Measurements from ENCODE around the gene EP400.

Gene EP400

DNA sequence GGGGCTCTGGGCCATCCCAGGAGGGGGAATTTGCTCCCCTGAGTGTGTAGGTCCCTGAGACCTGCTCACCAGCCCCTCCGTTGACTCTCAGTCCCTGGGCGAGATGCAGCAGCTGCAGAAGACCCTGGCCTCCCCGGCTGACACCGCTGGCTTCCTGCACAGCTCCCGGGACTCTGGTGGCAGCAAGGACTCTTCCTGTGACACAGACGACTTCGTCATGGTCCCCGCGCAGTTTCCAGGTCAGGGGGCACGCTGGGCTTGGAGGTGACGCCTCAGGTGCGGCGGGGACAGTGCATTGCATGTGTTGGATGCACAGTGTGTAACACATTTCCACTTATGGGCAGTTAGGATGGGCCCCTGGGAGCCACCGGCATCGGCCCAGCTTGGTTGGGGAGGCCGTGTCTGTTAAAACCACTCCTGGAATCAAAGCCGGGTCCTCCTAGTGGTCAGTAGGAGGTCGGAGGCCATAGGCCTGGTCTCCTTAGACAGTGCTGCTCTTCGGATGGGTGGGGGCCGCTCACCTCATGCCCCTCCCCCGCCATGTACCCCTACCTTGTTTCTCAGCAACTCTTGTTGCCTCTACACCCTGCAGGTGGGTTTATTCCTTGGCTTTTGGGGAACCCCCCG, 37.8 kb upstream of the EP400 start:
- DNase-seq (ENCODE audit: low read depth, low spot score) = no peak

DNA sequence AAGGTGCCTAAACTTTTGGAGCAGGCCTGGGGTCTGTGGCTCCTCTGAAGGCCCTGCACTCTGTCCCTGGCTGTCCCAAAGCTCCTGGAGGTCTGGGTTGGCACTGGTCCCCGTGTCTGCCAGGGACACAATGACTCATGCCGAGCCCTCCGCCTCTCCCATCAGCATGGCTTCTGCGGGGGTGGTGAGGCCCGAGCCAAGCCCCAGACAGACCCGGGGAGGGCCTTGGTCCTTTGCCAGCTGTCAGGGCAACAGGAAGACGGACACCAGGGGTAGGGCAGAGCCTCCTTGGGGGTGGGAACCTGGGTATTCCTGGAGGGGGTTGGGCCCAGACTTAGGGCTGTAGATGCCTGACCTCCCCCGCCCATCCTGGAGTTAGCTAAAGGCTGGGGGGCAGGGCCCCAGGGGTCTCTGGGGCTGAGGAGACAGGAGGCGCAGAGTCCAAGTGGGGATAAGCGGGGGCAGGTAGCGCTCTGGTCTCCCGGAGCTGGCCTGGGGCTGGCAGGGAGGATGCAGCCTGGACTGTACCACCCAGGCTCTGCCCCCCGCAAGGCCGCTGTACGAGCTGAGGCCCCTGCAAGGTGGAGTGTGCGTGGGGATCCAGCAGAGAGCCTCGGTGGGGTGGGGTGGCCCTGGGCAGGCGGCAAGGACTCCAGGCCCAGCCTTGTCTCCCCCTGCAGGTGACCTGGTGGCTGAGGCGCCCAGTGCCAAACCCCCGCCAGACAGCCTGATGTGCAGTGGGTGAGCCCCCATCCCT, 37.0 kb upstream of the EP400 start:
- DNase-seq (ENCODE audit: low read depth, low spot score) = no peak

DNA sequence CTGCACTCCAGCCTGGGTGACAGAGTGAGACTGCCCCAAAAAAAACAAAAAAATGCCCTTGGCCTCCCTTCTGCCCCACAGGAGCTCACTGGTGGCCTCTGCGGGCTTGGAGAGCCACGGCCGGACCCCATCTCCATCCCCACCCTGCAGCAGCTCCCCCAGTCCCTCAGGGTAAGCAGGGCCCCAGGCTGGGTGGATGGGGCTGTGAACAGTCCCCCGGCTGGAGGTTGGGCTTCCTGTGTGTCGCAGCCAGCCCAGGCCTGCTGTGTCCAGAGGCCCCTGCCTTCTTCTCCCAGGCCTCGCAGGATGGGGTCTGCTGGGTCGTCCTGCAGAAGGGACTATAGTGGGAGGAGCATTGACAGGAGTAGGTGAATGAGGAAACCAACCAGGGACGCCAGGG, 36.1 kb upstream of the EP400 start:
- no peak for DNase-seq (ENCODE audit: low read depth, low spot score)

DNA sequence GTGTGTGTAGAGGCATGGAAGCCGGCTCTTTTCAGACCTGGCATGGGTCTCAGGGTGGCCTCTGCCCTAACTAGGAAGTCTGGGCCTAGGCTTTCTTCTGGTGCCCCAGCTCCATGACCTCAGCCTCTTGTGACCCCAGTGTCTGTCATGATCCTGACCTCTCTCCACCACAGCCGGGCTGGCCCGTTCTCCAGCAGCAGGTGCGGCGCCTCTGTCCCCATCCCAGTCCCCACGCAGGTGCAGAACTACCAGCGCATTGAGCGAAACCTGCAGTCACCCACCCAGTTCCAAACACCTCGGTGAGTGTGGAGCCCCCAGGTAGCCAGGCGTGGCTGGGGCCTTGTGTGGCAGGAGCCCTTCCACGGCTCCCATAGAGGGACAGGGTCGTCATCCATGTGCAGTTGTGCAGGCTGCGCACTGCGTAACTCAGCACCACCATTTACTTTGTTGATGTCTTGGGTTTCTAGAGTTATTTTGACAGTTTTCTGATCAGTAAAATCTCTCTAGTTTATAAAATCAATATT, 35.5 kb upstream of the EP400 start:
- DNase-seq (ENCODE audit: low read depth, low spot score) = no peak

DNA sequence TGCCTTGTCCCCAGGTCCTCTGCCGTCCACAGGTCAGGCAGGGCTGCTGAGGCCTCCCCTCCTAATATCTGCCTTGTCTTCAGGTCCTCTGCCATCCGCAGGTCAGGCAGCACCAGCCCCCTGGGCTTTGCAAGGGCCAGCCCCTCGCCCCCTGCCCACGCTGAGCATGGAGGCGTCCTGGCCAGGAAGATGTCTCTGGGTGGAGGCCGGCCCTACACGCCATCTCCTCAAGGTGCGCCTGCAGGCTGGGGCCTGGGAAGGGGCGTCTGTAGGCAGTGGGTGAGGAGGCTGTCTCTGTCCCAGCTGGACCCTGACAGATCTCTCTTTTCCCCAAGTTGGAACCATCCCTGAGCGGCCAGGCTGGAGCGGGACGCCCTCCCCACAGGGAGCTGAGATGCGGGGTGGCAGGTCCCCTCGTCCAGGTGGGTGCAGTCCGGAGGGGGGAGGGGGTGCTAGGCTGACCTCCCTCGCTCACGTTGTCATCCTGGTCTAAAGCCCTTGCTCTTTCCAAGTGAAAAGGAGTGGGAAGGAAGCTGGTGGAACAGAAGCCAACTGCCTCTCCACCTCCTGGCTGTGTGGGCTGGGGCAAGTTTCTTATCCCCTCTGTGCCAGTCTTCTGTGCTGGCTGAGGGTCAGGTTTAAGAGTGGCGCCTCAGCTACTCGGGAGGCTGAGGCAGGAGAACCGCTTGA, 34.6 kb upstream of the EP400 start:
- no peak for DNase-seq (ENCODE audit: low read depth, low spot score)

DNA sequence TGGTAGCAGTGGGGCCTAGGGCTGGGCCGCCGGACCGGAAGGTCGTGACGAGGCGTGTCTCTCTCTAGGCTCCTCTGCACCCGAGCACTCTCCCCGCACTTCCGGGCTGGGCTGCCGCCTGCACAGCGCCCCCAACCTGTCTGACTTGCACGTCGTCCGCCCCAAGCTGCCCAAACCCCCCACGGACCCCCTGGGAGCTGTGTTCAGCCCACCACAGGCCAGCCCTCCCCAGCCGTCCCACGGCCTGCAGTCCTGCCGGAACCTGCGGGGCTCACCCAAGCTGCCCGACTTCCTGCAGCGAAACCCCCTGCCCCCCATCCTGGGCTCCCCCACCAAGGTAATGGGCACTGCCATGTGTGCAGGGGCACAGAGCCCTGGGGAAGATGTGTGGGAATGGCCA, 33.9 kb upstream of the EP400 start:
- no peak for DNase-seq (ENCODE audit: low read depth, low spot score)

DNA sequence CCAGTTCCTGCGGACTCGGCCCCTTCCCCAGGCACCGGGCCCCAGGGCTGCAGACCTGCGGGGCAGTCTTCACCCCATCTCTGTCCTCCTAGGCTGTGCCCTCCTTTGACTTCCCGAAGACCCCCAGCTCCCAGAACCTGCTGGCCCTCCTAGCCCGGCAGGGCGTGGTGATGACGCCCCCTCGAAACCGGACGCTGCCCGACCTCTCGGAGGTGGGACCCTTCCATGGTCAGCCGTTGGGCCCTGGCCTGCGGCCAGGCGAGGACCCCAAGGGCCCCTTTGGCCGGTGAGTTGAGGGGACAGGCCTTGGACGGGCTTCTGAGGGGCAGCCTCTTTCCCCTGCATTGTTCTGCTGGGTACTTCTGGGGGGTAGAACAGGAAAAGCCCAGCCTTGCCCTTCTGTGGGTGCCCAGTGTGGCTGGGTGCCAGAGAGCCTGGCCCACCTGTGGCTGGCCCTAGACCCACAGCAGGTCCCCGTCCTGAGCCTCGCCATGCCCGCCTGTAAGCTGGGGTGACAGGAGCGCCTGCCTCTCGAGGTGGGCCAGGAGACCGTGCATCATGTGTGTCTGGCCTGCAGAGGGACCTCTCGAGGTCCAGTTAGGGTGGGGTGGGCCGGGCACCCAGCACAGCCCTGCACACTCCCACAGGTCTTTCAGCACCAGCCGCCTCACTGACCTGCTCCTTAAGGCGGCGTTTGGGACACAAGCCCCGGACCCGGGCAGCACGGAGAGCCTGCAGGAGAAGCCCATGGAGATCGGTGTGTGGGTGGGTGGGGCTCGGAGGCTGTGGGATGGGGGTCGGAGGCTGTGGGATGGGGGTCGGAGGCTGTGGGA, 33.2 kb upstream of the EP400 start:
- DNase-seq (ENCODE audit: low read depth, low spot score) = no peak

DNA sequence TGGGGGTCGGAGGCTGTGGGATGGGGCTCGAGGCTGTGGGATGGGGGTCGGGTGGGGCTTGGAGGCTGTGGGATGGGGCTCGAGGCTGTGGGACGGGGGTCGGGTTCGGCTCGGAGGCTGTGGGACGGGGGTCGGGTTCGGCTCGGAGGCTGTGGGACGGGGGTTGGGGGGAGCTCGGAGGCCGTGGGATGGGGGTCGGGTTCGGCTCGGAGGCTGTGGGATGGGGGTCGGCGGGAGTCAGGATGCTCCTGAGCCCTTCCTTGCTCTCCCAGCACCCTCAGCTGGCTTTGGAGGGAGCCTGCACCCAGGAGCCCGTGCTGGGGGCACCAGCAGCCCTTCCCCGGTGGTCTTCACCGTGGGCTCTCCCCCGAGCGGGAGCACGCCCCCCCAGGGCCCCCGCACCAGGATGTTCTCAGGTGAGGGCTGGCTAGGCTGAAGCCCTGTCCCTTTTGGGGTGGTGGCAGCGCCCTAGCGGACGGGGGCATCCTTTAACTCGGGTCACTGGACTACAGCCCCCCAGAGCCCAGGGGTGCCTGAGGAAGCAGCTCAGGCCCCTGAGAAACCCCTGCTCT, 32.5 kb upstream of the EP400 start:
- DNase-seq (ENCODE audit: low read depth, low spot score) = no peak

DNA sequence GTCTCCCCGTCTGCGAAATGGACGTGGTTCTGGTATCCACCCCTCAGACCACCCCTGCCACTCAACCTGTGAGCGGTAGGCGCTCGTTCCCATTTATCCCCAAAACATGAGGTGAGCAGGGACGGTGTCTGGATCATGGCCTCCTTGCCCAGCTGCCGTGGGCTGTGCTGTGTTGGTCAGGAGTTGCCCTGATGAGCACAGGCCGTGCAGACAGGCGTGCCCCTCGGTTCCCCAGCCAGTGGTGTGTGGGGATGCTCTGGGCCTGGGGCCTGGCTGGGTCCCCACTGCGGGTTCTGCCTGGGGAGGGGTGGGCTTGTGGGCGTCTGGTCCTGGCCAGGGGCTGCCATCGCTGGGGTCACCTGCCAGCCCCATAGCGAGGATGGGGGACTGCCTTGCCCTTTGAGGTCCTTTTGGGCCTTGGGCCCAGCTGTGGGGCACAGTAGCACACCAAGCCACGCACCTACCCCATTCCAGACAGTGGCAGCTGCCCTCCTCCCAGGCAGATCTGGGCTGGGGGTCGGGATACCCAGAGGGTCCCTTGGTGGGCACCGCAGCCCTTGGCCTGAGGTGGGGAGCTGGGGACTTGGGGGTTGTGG, 31.9 kb upstream of the EP400 start:
- no peak for DNase-seq (ENCODE audit: low read depth, low spot score)

DNA sequence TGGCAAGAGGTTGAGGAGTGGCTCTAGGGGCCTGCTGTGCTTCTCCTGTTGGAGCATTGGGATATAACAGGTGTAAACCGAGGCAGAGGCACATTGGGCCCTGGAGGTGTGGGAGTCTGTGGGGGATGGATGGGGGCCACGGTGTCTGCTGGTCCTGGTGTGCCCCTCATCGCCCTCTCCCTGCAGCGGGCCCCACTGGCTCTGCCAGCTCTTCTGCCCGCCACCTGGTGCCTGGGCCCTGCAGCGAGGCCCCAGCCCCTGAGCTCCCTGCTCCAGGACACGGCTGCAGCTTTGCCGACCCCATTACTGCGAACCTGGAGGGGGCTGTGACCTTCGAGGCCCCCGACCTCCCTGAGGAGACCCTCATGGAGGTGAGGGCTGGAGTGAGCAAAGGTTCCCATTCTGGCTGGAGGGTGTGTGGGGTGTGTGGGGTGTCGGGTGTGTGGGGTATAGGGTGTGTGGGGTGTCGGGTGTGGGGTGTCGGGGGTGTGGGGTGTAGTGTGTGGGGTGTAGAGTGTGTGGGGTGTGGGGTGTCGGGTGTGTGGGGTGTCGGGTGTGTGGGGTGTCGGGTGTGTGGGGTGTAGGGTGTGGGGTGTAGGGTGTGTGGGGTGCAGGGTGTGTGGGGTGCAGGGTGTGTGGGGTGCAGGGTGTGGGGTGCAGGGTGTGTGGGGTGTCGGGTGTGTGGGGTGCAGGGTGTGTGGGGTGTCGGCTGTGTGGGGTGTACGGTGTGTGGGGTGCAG, 31.3 kb upstream of the EP400 start:
- no peak for DNase-seq (ENCODE audit: low read depth, low spot score)

DNA sequence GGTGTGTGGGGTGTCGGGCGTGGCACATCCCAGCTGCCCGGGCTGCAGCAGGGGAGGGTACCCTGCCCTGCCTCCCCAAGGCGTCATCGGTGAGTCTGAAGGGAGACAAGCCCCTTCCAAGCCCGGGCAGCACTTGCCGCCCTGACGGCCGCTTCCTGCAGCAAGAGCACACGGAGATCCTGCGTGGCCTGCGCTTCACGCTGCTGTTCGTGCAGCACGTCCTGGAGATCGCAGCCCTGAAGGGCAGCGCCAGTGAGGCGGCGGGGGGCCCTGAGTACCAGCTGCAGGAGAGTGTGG, 30.7 kb upstream of the EP400 start:
- DNase-seq (ENCODE audit: low read depth, low spot score) = no peak

DNA sequence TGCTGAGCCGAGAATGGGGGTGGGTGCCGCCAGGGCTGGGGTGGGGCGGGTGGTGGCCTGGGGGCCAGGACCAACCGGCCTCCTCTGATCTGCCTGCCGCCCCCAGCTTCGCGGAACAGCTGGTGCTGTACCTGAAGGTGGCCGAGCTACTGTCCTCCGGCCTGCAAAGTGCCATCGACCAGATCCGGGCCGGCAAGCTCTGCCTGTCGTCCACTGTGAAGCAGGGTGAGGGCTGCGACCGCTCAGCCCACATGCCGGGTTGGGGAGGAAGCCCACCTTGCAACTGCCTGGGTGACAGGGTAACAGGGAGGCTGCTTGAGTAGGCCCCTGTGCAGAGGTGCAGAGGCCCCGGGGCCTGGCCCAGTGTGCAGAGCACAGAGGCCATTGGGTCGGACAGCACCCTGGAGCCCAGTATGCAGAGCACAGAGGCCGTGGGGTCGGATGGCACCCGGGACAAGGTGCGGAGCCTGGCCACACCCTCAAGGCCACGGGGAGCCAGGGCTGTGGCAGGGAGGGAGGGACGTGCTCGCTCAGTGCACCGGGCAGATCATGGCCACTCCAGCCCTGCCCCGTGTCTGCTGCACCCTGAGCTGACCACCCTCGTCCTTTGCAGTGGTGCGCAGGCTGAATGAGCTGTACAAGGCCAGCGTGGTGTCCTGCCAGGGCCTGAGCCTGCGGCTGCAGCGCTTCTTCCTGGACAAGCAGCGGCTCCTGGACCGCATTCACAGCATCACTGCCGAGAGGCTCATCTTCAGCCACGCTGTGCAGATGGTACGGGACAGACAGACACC, 30.2 kb upstream of the EP400 start:
- no peak for DNase-seq (ENCODE audit: low read depth, low spot score)

DNA sequence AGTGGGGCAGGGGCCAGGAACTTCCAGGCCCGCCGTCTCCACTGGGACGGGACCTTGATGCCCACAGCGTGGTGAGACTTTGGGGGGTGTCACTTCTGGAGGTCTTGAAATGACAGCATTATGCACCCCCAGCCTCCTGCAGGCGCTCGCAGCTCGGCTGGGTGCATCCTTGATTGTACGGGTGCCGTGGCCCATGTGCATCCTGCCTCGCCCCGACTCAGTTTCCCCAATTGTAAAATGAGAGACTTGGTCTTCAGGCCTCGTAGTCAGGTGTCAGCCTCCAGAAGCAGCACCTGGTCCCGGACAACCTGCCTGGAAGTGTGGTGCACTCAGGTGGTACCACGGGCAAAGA, 29.6 kb upstream of the EP400 start:
- no peak for DNase-seq (ENCODE audit: low read depth, low spot score)

DNA sequence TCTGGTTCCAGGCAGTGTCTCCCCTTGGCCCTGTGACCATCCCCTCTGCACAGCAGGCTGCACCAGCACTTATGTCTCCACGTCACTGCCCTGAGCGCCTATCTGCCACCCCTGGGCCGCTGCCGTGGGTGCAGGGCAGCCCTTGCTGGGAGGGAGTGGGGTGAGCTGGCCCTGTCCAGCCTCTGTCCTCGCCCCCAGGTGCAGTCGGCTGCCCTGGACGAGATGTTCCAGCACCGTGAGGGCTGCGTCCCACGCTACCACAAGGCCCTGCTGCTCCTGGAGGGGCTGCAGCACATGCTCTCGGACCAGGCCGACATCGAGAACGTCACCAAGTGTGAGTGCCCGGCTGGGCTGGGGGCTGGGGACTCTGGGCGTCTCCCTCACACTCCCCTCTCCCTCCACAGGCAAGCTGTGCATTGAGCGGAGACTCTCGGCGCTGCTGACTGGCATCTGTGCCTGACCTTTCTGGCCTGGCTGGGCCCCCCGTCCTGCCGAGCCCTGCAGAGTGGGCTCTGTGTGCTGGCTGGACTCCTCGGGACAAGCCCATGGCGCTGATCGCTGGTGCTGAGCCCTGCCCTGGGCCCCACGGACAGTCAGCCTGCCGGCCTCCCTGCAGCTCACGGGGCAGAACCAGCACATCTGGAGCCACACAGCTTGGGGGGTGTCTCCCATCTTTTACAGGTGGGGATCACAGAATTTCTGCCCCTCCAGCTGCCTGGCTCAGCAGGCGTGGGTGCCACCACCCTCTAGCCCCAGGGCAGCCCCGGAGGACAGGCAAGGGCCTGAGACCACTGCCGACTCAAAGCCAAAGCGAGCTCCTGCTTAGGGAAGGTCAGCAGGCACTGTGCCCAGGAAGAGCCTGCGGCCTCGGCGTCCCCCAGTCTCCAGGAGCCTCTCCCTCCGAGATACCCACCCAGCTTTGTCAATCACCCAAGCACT, 28.6 kb upstream of the EP400 start:
- no peak for DNase-seq (ENCODE audit: low read depth, low spot score)

DNA sequence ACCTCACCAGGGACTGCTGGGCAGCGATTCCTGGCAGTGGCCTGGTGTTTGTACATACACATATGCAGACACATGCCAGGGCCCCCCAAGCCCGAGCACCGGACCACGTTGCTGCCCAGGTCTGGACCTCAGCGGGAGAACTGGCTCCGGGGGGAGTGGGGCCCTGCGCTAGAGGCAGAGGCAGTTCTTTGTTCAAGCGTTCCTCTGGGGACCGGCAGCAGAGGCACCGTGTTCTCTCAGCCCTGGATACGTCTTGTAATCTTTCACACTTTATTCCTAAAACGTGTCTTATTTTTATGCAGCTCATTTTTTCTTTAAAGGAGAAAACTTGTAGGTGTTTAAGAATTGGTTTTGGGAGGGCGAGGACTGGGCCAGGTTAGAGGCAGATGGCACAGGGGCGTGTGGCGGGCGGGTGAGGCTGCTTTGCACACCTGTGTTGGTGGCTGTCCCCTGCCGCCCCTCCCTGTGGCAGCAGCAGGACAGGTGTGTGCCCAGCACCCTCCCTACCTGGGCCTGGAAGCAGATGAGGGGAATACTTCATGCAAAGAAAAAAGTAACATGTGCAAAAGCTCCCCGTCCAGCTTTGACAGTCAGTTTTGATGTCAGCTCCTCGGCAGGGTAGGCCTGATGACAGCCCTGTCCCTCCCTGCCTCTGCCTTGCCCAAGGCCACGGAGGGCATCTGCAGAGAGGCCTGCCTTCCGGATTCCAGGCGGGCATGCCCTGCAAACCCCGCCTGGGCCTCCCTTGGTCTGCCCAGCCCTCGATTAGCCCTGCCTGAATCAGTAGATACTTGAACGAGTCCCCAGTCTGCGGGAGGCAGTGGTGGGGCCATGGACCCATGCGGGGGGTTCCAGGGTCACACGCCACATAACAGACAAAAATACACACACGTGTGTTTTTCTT, 27.6 kb upstream of the EP400 start:
- DNase-seq (ENCODE audit: low read depth, low spot score) = no peak

DNA sequence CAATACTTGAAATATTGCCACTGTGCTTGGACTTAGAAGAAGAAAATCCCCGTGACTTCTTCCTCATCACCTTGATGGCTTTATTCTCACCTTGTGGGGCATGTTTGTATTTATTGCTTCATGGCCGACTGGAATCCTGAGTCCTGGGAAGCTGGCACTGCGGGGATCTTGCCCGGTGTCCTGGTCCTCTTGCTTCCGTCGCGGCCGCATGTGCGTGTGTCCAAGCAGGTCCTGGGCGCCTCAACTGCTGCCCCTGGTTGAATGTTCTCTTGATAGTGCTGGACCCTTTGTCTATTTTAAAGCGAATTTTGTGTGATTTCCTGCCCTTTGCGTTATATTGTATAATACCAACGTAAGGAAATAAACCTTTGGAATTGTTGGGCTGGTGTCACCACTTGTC, 27.0 kb upstream of the EP400 start:
- no peak for DNase-seq (ENCODE audit: low read depth, low spot score)

DNA sequence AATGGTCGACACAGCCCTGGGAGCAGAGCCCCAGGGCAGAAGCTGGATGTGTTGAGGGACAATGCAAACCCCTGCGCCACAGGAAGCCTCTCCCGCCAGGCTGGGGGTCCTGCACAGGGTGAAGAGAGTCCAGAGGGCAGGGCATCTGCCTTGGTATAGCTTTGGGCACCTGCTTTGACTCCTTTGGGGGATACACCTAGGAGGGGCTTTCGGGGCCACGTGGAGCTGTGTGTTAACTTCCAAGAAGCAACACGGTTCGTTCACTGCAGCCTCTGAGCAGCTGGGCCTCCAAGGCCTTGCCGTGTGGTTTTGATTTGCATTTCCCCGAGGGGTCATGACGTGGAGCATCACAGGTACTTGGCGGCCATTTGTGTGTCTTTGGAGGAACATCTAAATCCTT, 26.5 kb upstream of the EP400 start:
- DNase-seq (ENCODE audit: low read depth, low spot score) = no peak
